ENCODE data around the gene TCF4.
A peak's percentile ranks its signal among the peaks of the same experiment; 100 is the strongest.

The TCF4 gene

GRCh38 chr18:55265130-55265675, 322.8 kb downstream of the TCF4 start:
- TF ChIP-seq, protein P1, sequence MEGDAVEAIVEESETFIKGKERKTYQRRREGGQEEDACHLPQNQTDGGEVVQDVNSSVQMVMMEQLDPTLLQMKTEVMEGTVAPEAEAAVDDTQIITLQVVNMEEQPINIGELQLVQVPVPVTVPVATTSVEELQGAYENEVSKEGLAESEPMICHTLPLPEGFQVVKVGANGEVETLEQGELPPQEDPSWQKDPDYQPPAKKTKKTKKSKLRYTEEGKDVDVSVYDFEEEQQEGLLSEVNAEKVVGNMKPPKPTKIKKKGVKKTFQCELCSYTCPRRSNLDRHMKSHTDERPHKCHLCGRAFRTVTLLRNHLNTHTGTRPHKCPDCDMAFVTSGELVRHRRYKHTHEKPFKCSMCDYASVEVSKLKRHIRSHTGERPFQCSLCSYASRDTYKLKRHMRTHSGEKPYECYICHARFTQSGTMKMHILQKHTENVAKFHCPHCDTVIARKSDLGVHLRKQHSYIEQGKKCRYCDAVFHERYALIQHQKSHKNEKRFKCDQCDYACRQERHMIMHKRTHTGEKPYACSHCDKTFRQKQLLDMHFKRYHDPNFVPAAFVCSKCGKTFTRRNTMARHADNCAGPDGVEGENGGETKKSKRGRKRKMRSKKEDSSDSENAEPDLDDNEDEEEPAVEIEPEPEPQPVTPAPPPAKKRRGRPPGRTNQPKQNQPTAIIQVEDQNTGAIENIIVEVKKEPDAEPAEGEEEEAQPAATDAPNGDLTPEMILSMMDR (conservative IDR thresholded peaks at IDR 0.05; ENCODE audit: low read length) = no peak
- H3K4me3 ChIP-seq (ENCODE audit: low read length) = no peak overlapping the region
- DNase-seq (ENCODE audit: low read depth) = no peak

GRCh38 chr18:55264108-55264507, 323.9 kb downstream of the TCF4 start:
- TF ChIP-seq, protein P1 (conservative IDR thresholded peaks at IDR 0.05; ENCODE audit: low read length) = no peak
- no peak for DNase-seq (ENCODE audit: low read depth)
- H3K4me3 ChIP-seq (ENCODE audit: low read length) = no peak overlapping the region

GRCh38 chr18:55262021-55262560, 325.9 kb downstream of the TCF4 start:
- TF ChIP-seq, protein P1 (conservative IDR thresholded peaks at IDR 0.05; ENCODE audit: low read length) = no peak
- no peak for DNase-seq (ENCODE audit: low read depth)
- no peak overlapping the region for H3K4me3 ChIP-seq (ENCODE audit: low read length)

- TF ChIP-seq, protein P1 (conservative IDR thresholded peaks at IDR 0.05; ENCODE audit: low read length) = no peak
- DNase-seq (ENCODE audit: low read depth) = no peak
- H3K4me3 ChIP-seq (ENCODE audit: low read length) = no peak overlapping the region
These were observed 326.7 kb downstream of the TCF4 start for GRCh38 chr18:55261253-55261652.

- no peak overlapping the region for H3K4me3 ChIP-seq (ENCODE audit: low read length)
- DNase-seq (ENCODE audit: low read depth) = no peak
- TF ChIP-seq, protein P1 (conservative IDR thresholded peaks at IDR 0.05; ENCODE audit: low read length) = no peak
These were observed 329.9 kb downstream of the TCF4 start for GRCh38 chr18:55258088-55258487.

DNA sequence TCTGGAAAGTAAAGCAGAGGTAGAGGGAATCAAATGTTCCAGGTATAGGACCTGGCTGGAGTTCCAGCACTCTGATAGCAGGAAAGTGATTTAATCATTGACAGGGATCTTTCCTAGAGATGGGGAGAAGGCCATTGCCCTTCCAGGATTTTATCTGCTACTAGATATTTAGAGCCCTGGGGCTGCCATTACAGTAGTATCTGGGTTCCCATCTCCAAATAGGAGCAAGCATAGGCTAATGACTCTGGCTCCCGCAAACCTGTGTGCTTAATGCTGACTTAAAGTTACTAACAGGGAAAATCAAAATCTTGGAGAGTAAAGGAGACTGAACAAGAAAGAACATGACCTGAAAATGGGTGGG, 331.1 kb downstream of the TCF4 start:
- no peak overlapping the region for H3K4me3 ChIP-seq (ENCODE audit: low read length)
- TF ChIP-seq, protein P1 (conservative IDR thresholded peaks at IDR 0.05; ENCODE audit: low read length) = no peak
- DNase-seq (ENCODE audit: low read depth) = no peak

- DNase-seq (ENCODE audit: low read depth) = peak; percentile 68
- TF ChIP-seq, protein P1 (conservative IDR thresholded peaks at IDR 0.05; ENCODE audit: low read length) = no peak
- H3K4me3 ChIP-seq (ENCODE audit: low read length) = no peak overlapping the region
These were observed 331.6 kb downstream of the TCF4 start for GRCh38 chr18:55256226-55256928.

Data from AG10803 (cell line).